ENCODE data around the gene NIPSNAP3A.

NIPSNAP3A gene

GRCh38 chr9:104784098-104784497, 36.6 kb downstream of the NIPSNAP3A start:
- DNase-seq (ENCODE audit: low read depth in 1 of 2, low spot score in 1 of 2) = peak in 1 of 2 experiments; percentile 16
- Histone ChIP-seq H3K4me3 (replicated peaks; ENCODE audit: insufficient read depth, low read length) (no peak overlapping the region), H3K27me3 (ENCODE audit: insufficient read depth, poor library complexity, severe bottlenecking) (no peaks in the 10 kb centered on the region), H3K27ac (replicated peaks) (no peak overlapping the region)
- TF ChIP-seq REST (IDR thresholded peaks at IDR 0.05; ENCODE audit: insufficient replicate concordance, low read depth) = no peak
- TF ChIP-seq POLR2AphosphoS5 (IDR thresholded peaks at IDR 0.05; ENCODE audit: low read depth) = no peak
- TF ChIP-seq CTCF (IDR thresholded peaks at IDR 0.05; ENCODE audit: insufficient read depth, low read length) = no peak
- TF ChIP-seq SPI1 (IDR thresholded peaks at IDR 0.05; ENCODE audit: borderline replicate concordance, low read depth) = no peak; the same call in 1 of the 2 replicates
- no peak for TF ChIP-seq GABPA (IDR thresholded peaks at IDR 0.05; ENCODE audit: low read depth)

GRCh38 chr9:104786293-104786692, 38.8 kb downstream of the NIPSNAP3A start:
- Histone ChIP-seq H3K27ac (replicated peaks) (no peak overlapping the region), H3K27me3 (ENCODE audit: insufficient read depth, poor library complexity, severe bottlenecking) (no peaks in the 10 kb centered on the region), H3K4me3 (replicated peaks; ENCODE audit: insufficient read depth, low read length) (no peak overlapping the region)
- no peak for DNase-seq (ENCODE audit: low read depth in 1 of 2, low spot score in 1 of 2)
- TF ChIP-seq SPI1 (IDR thresholded peaks at IDR 0.05; ENCODE audit: borderline replicate concordance, low read depth) (no peak), POLR2AphosphoS5 (IDR thresholded peaks at IDR 0.05; ENCODE audit: low read depth) (no peak), REST (IDR thresholded peaks at IDR 0.05; ENCODE audit: insufficient replicate concordance, low read depth) (no peak), CTCF (IDR thresholded peaks at IDR 0.05; ENCODE audit: insufficient read depth, low read length) (no peak), GABPA (IDR thresholded peaks at IDR 0.05; ENCODE audit: low read depth) (no peak)

GRCh38 chr9:104787306-104788015, 40.0 kb downstream of the NIPSNAP3A start:
- Histone ChIP-seq H3K4me3 (replicated peaks; ENCODE audit: insufficient read depth, low read length) (no peak overlapping the region), H3K27me3 (ENCODE audit: insufficient read depth, poor library complexity, severe bottlenecking) (no peaks in the 10 kb centered on the region), H3K27ac (replicated peaks) (no peak overlapping the region)
- no peak for DNase-seq (ENCODE audit: low read depth in 1 of 2, low spot score in 1 of 2)
- TF ChIP-seq SPI1 (IDR thresholded peaks at IDR 0.05; ENCODE audit: borderline replicate concordance, low read depth) = no peak
- TF ChIP-seq POLR2AphosphoS5 (IDR thresholded peaks at IDR 0.05; ENCODE audit: low read depth) = no peak

GRCh38 chr9:104788251-104788650, 40.8 kb downstream of the NIPSNAP3A start:
- TF ChIP-seq POLR2AphosphoS5 (IDR thresholded peaks at IDR 0.05; ENCODE audit: low read depth) = no peak
- TF ChIP-seq SPI1 (IDR thresholded peaks at IDR 0.05; ENCODE audit: borderline replicate concordance, low read depth) = no peak
- no peak for TF ChIP-seq GABPA (IDR thresholded peaks at IDR 0.05; ENCODE audit: low read depth)
- TF ChIP-seq CTCF (IDR thresholded peaks at IDR 0.05; ENCODE audit: insufficient read depth, low read length) = no peak
- TF ChIP-seq REST (IDR thresholded peaks at IDR 0.05; ENCODE audit: insufficient replicate concordance, low read depth) = no peak
- Histone ChIP-seq H3K27me3 (ENCODE audit: insufficient read depth, poor library complexity, severe bottlenecking) (no peaks in the 10 kb centered on the region), H3K27ac (replicated peaks) (no peak overlapping the region), H3K4me3 (replicated peaks; ENCODE audit: insufficient read depth, low read length) (no peak overlapping the region)
- no peak for DNase-seq (ENCODE audit: low read depth in 1 of 2, low spot score in 1 of 2)

All from HL-60 (cell line).